GM18909 (cell line): ENCODE measurements around the gene FN1.

Source experiments
- ATAC-seq: cut with Tn5 transposase; IDR thresholded peaks from one replicate; pipeline ENCODE4 v1.9.1; 2021; ENCODE audit warnings: mild to moderate bottlenecking; ENCODE audit not compliant: unreplicated experiment, poor library complexity

The FN1 gene

GRCh38 chr2:215357660-215358059, 78.2 kb downstream of the FN1 start:
- no peak for ATAC-seq

- ATAC-seq: no peak
Measured at GRCh38 chr2:215356948-215357461, 78.9 kb downstream of the FN1 start.

DNA sequence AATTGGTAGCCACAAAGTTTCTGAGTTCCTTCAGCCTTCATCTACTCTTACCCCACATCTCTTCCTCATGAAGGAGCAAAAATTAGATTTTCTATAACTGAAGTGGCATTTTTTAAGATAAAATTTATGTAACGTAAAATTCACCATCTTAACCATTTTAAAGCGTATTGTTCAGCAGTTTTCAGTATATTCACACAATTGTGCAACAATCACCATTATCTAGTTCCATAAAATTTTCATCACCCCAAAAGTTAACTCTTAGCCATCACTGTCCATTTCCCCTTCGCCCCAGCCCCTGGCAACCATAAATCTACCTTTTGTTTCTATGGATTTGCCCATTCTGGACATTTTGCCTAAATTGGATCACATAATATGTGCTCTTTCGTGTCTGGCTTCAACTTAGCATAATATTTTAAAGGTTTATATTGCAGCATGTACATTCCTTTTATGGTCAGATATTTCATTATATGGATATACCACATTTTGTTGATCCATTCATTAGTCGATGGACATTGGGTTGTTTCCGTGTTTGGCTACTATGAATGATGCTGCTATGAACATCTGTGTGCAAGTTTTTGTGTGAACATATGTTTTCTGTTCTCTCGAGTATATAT, 79.4 kb downstream of the FN1 start:
- ATAC-seq: no peak

- no peak for ATAC-seq
Measured at GRCh38 chr2:215355801-215356200, 80.1 kb downstream of the FN1 start.

GRCh38 chr2:215354771-215355695, 80.8 kb downstream of the FN1 start:
- no peak for ATAC-seq

GRCh38 chr2:215352602-215353001, 83.3 kb downstream of the FN1 start:
- ATAC-seq: no peak

DNA sequence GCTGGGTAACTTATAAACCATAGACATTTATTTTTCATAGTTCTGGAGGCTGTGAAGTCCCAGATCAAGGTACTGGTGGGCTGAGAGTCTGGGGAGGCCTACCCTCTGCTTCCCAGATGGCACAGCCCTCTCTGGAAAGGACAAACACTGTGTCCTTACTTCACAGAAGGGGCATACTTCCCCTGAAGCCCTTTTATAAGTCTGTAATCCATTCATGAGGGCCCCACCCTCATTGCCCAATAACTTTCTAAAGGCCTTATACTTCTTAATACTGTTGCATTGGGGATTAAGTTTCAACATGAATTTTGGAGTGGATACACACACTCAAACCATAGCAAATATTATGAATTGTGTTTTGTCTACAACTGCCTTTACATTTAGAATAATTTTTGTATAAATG, 88.0 kb downstream of the FN1 start:
- no peak for ATAC-seq

GRCh38 chr2:215338883-215339679, 96.8 kb downstream of the FN1 start:
- no peak for ATAC-seq

DNA sequence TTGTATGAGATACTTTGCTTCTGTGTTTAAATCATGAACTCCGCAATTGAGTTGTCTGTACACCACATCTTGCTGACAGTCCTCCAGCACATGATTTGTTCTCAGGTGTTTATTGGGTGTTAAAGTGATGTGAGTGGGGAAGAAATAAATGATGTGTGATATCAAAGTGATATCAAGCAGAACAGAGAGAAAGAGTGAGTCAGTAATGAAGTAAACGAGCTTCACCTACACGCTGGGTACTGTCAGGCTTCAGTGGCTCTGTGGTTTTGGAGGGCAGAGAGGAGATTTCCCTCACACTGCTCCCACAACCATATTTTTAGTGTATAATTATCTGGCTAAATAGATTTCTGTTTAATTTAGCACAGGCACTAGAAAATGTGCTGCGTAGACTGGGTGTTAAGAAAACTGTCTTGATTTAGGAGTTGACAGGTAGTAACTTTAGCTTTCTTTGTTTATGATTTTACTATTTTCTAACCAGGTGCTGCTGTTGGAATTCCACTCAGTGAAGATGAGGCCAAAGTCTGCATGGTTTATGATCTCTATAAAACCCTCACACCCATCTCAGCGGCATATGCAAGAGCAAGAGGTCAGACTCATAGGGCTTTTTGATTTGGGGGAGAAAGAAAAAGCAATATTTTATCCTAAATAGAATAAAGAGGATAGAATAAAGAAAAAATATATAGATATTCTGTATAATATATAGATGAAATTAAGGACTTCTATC, 102.8 kb downstream of the FN1 start:
- peak; percentile 81 for ATAC-seq

- no peak for ATAC-seq
Measured at GRCh38 chr2:215328066-215328465, 107.8 kb downstream of the FN1 start.

DNA sequence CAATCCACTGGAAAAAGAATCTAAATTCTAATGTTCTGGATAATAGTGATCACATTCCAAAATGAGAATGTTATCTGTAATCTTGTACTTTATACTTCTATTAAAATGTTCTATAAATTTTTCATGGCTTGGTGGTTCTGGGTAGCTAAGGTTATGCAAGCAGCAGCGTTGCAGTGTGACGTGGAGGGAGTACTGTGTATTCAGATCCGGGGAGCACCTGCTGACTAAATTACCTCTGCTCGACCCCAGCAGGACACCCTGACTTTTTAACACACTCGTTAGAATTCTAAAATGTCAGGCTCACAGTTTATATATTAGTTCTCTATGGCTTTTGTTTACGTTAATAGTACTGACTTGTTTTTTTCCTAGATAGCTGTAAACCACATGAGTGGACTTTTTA, 111.1 kb downstream of the FN1 start:
- no peak for ATAC-seq

- no peak for ATAC-seq
Measured at GRCh38 chr2:215320679-215321078, 115.2 kb downstream of the FN1 start.

DNA sequence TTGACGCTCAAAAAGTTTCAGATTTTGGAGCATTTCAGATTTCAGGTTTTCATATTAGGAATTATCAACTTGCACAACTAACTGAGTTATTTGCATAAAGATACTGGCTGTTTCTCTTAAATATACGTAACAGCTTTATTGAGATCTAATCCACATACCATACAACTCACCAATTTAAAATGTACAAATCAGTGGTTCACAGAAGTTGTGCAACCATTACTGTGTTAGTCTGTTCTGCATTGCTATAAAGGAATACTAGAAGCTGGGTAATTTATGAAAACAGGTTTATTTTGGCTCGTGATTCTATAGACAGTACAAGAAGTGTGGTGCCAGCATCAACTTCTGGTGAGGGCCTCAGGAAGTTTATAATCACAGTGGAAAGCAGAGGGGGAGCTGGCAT, 115.8 kb downstream of the FN1 start:
- no peak for ATAC-seq

- no peak for ATAC-seq
Measured at GRCh38 chr2:215319500-215319899, 116.4 kb downstream of the FN1 start.

DNA sequence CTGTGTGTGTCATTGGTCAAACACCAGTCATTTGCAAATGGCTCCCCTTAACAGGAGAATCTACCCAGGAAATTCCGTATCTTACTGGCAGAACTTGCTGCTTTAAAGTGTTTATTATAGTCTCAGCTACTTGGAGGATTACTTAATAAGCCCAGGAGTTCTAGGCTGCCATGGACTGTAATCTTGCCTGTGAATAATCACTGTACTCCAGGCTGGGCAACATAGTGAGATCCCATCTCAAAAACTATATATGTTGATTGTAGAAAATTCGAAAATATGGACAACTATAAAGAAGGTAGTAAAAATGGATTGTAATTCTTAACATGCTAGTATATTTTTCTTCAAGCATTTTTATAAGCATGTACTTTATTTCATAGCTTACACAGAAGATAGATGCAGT, 119.5 kb downstream of the FN1 start:
- ATAC-seq: no peak

- ATAC-seq: no peak
Measured at GRCh38 chr2:215315301-215315700, 120.6 kb downstream of the FN1 start.

- ATAC-seq: no peak
Measured at GRCh38 chr2:215314896-215315295, 121.0 kb downstream of the FN1 start.

DNA sequence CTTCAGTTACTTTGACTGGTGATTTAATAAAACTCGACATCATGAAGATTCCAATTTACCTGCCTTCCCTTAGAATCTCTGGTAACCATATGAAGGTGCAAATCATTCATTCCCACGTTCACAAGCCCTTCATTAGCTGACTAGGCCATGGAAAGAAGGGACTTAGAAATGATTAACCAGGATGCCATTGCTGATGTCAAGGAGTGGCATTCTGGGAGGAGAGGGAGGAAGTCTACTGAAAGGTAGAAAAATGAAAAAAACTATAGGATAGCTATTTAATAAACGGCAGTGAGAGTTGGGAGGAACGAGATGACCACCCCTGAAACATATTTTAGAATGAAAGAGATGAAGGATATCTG, 122.6 kb downstream of the FN1 start:
- ATAC-seq: no peak

DNA sequence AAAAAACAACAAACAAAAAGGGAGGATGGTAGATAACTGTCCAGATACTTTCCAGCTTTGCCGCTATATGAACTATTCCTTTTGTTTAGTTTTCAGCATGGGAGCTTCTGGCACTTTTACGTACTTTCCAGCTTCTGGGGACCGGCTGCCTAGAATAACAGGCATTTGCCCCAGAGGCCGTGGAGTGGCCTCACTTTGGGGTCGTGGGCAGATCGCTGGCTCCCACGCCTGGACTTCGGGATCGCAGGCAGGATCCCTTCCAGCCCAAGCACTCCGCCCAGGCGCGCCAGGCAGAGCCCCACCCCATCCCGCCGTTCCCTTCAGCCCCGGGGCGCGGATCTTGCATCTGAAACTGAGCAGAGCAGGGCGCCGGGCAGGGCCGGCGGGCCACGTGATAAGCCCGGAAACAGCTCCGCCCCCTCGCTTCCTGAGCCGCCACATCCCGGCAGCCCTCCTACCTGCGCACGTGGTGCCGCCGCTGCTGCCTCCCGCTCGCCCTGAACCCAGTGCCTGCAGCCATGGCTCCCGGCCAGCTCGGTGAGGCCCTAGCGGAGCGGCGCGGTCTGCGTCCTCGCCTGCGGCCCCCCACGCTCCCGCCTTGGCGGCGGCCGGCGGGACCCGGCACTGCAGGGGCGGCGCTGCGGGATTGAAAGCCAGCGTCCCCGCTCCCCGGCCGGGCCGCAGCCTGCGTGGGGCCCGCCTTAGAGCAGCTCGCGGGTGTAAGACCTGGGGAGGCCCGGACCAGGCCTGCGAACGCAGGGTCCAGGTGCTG, 124.1 kb downstream of the FN1 start, which contains the start of gene ATIC:
Gene ATIC (plus strand): TSS at position 435 of the 772 bp plus-strand sequence. CDS start 84 bp downstream, at position 519.
- peak; percentile 99 for ATAC-seq
